ENCODE results near the gene TICRR.
"Not testable (repeated sequence)": the region's sequence is repeated elsewhere in the genome, so short reads cannot be mapped to it uniquely, and the experiment has no call there.

The TICRR gene, protein sequence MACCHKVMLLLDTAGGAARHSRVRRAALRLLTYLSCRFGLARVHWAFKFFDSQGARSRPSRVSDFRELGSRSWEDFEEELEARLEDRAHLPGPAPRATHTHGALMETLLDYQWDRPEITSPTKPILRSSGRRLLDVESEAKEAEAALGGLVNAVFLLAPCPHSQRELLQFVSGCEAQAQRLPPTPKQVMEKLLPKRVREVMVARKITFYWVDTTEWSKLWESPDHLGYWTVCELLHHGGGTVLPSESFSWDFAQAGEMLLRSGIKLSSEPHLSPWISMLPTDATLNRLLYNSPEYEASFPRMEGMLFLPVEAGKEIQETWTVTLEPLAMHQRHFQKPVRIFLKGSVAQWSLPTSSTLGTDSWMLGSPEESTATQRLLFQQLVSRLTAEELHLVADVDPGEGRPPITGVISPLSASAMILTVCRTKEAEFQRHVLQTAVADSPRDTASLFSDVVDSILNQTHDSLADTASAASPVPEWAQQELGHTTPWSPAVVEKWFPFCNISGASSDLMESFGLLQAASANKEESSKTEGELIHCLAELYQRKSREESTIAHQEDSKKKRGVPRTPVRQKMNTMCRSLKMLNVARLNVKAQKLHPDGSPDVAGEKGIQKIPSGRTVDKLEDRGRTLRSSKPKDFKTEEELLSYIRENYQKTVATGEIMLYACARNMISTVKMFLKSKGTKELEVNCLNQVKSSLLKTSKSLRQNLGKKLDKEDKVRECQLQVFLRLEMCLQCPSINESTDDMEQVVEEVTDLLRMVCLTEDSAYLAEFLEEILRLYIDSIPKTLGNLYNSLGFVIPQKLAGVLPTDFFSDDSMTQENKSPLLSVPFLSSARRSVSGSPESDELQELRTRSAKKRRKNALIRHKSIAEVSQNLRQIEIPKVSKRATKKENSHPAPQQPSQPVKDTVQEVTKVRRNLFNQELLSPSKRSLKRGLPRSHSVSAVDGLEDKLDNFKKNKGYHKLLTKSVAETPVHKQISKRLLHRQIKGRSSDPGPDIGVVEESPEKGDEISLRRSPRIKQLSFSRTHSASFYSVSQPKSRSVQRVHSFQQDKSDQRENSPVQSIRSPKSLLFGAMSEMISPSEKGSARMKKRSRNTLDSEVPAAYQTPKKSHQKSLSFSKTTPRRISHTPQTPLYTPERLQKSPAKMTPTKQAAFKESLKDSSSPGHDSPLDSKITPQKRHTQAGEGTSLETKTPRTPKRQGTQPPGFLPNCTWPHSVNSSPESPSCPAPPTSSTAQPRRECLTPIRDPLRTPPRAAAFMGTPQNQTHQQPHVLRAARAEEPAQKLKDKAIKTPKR (N-terminal part only)

DNA sequence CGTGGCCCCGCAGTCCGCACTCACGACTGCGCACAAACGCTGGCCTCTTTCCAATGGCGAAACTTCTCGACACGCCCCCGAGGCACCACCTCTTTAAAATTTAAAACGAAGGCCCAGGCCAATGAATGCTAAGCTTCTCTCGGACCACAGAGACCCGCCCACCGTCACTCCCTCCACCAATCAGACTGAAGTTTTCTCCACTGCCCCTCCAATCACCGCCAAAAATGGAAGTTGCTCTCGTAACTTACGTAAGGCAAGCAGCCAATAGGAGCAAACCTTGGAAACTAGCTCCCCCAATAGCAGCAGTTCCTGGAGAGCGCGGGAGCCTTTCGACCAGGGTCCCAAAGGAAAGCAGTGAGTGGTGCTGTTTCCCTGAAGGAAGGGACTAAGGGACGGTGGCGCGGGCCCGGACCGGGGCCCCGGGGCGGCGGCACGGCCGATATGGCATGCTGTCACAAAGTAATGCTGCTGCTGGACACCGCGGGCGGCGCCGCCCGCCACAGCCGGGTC is at the start of gene TICRR:
Gene TICRR, plus strand, starts transcription at position 324 of the 510 bp plus-strand sequence. Its CDS starts 118 bp downstream, at position 442.
- peak; percentile 98 for DNase-seq (ENCODE audit: low spot score)

DNA sequence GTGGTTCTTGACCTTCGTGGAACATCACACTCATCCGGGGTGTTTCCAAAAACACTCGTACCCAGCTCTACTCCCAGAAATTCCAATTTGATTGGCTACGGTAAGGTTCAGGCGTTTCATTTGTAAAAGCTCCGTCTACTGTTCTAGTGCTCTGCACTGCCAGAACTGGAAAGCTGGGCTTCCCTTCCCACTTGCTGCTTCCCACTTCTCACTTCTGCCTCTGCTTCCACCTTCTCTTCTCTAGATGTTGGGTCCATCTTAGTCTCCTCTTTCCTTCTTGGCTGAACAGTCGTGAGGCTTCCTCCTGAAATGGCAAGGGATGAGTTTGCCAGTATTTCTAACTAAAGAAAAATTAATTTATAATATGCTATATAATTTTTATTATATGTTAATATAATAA is 49.1 kb upstream of the TICRR start:
- DNase-seq (ENCODE audit: low spot score), result no peak

DNA sequence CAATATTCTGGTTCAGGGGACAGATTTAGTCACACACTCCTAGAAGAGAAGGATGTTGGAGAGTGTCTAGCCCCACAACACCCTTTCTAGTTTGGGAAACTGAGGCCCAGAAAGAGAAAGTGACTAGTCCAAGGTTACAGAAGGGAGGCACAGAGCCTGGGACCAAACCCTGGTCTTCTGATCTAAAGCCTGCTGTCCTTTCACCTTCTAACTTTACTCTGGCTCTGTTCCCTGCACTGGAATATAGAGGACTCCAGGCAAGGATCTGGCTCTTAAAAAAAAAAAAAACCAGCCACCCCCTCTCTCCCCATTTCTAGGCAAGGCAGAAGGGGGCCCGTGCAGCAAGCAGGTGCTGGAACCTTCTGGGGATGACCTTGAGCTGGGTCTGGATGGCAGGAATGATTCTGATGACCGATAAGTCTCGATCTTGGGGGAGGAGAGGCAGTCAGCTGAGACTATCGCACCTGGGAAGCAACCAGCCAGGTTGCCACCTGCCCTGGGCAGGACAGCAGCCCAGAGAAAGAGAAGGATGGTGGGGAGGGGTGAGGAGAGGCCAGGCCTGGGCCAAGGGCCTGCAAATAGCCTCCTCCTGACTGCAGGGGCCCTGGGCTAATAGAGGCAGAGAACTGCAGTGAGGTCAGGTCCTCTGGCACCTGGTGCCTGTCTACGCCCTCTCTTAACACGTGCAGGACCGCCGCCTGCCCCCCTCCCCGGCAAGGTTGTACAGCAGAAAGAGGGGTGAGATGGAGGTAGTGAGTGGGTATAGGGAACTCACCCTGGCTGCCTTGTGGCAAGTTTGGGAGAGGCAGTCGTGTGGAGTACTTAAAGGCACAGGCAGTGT is 48.4 kb upstream of the TICRR start:
- no peak for DNase-seq (ENCODE audit: low spot score)

DNA sequence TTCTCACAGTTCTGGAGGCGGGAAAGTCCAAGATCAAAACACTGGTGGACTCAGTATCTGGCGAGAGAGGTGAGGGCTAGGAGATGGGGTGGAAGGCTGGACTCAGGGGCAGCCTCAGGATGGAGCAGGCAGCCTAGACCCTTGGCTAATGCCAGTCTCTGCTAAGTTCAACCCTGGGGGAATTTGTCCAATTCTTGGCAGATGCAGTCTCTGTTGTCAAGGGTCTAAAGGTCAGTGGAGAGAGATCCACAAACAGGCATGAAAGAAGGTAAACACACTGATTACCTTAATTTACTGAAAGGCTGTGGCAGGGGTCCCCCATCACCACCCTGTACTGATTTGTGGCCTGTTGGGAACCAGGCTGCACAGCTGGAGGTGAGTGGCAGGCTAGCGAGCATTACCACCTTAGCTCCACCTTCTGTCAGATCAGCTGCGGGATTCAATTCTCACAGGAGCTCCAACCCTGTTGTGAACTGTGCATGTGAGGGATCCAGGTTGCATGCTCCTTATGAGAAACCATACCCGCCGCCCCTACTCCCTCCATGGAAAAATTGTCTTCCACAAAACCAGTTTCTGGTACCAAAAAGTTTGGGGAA is 46.4 kb upstream of the TICRR start:
- no peak for DNase-seq (ENCODE audit: low spot score)

DNA sequence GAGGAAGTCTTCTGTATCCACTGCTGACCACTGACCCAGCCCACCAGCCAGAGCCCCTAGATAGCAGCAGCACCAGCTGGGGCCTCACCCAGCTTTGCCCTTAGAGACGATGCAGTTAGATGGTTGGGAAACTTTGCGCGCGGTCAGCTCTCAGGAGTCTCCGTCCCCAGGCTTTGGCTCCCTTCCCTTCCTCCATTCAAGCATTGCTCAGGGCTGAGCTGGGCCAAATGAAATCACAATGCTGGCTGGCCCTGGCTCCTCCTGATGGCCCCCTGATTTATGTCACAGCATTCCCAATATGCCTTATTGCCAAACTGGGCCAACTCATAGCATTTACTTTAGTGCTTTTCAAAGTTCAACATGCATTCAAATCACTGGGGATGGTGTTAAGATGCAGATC is 44.3 kb upstream of the TICRR start:
- DNase-seq (ENCODE audit: low spot score), result no peak

DNA sequence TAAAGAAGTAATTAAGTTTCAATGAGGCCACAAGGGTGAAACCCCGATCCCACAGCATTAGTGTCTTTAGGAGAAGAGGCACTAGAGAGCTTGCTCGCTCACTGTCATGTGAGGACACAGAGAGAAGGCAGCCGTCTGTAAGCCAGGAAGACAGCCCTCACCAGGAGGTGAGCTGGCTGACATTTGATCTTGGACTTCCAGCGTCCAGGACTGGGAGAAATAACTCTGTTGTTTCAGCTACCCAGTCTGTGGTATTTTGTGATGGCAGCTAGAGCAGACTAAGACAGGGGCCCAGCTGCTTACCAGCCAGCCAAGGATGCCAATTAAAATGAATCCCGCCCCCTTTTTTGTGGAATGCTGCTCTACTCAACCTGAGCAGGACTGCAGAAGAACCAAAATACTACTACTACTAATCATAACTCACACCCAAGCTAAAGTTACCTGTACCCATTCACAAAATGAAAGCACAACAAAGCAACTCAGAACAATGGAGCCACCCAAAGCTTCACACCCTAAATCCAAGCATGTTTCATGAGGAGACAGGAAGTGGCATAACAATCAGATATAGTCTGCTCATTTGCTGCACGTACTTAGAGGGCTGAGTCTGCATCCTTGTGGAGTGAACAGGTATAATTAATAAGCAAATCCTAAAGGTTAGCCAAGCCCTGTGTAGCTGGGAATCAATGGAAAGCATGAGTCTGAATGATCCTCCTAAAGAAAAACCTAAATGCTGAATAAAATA is 43.3 kb upstream of the TICRR start:
- no peak for DNase-seq (ENCODE audit: low spot score)

DNA sequence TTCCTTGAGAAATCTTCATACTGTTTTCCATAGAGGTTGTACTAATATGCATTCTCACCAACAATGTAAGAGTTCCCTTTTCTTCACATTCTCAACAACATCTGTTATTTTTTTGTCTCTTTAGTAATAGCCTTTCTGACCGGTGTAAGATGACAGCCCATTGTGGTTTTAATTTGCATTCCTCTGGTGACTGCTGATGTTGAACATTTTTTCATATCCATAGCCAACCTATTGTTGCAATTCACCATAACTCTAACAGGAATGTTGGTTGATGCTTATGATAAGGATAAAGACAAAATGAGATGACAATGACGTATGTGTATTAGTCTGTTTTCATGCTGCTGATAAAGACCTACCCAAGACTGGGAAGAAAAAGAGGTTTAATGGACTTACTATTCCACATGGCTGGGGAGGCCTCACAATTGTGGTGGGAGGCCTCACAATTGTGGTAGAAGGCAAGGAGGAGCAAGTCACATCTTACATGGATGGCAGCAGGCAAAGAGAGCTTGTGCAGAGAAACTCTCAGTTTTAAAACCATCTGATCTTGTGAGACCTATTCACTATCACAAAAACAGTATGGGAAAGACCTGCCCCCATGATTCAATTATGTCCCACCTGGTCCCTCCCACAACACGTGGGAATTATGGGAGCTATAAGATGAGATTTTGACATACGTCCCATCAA is 41.3 kb upstream of the TICRR start:
- DNase-seq (ENCODE audit: low spot score), result no peak

DNA sequence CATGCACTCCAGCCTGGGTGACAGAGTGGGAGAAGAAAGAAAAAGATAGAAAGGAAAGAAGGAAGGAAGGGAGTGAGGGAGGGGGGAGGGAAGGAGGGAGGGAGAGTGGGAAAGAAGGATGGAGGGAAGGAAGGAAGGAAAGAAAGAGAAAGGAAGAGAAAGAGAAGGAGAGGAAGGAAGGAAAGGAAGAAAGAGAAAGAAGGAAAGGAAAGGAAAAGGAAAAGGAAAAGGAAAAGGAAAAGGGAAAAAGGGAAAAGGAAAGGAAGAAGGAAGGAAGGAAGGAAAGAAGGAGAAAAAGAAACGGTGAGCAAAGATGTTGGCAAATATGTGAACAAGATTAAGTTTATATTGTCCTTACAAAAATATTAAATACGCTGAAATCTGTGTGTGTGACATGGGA is 36.2 kb upstream of the TICRR start:
- DNase-seq (ENCODE audit: low spot score), result no peak

DNA sequence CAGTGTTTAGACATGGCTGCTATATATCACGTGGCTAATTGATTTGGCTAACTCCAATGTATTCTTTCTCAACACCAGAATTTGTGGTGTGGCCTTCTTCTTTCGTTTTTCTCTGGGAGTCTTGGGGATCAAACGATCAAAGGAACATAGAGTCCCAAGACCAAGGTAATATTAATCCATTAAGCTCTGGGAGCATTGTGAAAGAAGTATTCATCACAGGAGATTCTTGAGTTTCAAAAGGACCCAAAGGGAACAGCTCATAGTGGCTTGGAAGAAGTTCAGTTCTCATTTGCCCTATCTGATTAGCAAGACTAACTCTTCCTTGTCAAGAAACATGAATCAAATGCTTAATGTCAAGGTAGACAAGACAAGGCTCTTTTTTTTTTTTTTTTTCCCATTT is 32.9 kb upstream of the TICRR start:
- DNase-seq (ENCODE audit: low spot score), result no peak

DNA sequence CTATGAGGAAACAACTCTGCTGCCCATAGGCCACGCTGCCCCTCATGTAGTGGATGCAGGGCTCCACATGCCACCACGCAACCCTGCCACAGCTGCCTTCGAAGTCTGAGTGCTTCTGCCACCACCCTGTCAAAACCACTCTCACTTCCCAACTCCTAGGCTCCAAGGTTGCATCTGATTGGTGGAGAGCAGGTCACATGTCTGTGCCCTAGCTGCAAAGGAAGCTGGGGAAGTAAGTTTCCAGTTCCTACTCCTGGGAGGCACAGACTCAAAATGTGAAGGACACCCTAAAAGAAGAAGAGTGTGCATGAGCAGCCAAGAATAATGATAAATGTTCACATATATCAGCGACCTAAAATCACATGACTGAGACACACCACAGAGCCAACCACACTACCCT is 31.9 kb upstream of the TICRR start:
- DNase-seq (ENCODE audit: low spot score), result no peak

DNA sequence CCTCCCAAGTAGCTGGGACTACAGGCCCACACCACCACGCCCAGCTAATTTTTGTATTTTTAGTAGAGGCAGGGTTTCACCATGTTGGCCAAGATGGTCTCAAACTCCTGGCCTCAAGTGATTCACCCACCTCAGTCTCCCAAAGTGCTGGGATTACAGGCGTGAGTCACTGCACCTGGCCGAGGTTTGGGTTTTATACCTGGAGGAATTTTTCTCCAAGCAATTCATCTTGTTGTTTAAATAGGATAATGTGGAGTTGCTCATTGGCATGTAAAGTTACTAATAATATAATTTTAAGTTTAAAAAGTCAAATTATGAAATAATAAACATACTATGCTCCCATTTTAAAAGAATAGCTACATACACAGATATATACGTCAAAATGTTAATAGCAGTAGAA is 26.1 kb upstream of the TICRR start:
- DNase-seq (ENCODE audit: low spot score), result not testable (repeated sequence)

DNA sequence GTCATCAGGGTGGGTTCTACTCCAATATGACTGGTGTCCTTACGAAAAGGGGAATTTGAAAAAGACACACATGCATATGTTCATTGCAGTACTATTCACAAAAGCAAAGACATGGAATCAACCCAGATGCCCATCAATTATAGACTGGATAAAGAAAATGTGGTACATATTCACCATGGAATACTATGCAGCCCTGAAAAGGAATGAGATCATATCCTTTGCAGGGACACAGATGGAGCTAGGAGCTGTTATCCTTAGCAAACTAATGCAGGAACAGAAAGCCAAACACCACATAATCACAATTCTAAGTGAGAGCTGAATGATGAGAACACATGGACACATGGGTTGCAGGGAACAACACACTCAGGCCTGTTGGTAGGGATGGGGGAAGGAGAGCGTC is 24.8 kb upstream of the TICRR start:
- DNase-seq (ENCODE audit: low spot score), result no peak

DNA sequence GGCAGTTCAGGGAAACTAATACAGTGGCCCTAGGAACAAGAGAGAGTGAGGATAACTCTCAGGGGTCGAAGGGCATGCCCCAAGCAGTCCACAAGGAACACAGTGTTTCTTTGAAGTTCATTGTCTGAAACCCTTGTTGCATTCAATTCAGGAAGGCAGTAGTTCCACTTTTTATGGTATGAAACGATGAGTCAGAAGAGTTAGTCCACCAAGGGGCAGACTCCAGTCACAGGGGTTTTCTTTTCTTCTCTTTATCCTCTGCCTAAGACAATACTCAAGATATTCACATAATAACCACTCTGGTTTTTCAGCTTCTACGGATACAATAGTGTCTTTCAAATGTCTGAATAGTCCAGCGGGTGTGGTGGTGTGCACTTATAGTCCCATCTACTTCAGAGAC is 23.7 kb upstream of the TICRR start:
- DNase-seq (ENCODE audit: low spot score), result no peak

DNA sequence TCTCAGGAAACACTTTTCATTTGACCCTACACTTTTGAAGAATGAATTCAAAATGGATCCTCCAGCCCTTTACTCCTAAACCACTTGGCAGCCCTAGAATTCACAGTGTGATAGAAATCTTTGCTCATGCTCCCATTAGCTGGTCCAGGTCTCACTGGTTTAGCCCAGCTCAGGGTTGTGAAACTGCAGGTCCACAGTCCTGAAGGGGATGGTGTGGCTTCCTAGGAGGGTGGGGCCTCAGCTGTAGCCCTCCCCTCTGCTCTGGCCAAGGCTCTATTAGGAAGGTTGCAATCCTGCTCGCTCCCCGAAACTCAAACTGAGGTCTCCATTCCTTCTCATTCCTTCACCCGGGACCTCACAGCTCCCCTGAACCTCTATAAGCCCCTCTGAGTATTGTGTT is 21.6 kb upstream of the TICRR start:
- DNase-seq (ENCODE audit: low spot score), result no peak

DNA sequence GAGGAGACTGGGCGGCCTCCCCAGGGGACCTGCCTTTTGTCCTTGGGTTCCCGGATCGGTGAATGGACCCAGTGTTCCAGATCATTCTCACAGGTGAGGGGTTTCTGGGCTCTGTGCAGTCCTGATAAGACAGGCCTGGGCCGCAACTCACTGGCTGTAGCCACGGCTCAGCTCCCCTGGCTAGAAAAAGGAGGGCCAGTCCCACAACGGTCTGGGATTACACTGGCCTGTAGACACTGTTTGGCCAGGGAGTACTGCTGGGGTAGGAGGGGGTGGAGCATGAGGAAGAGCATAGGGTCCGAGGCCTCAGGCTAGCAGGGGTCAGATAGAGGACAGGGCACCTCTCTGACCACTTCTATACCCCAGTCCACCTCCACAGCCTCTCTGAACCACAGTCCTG is 21.0 kb upstream of the TICRR start:
- DNase-seq (ENCODE audit: low spot score), result no peak

DNA sequence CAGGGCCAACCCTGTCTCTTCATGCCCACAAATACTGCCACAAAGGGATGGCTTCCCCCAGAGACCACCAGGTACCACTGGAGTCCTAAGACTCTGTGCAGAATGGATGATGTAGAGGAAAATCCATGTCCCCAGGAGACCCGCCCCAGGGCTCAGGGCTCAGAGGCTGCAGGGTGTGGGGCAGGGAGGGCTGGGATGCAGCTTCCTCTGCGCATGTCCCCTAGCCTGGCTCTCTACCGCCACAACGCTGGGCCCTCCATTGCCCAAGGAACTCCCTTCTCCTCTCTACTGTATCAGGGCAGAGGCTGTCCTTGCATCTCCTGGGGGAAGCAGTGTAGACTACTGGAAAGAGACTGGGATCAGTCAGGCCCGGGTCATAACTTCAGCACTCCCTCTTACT is 19.5 kb upstream of the TICRR start:
- DNase-seq (ENCODE audit: low spot score), result no peak

DNA sequence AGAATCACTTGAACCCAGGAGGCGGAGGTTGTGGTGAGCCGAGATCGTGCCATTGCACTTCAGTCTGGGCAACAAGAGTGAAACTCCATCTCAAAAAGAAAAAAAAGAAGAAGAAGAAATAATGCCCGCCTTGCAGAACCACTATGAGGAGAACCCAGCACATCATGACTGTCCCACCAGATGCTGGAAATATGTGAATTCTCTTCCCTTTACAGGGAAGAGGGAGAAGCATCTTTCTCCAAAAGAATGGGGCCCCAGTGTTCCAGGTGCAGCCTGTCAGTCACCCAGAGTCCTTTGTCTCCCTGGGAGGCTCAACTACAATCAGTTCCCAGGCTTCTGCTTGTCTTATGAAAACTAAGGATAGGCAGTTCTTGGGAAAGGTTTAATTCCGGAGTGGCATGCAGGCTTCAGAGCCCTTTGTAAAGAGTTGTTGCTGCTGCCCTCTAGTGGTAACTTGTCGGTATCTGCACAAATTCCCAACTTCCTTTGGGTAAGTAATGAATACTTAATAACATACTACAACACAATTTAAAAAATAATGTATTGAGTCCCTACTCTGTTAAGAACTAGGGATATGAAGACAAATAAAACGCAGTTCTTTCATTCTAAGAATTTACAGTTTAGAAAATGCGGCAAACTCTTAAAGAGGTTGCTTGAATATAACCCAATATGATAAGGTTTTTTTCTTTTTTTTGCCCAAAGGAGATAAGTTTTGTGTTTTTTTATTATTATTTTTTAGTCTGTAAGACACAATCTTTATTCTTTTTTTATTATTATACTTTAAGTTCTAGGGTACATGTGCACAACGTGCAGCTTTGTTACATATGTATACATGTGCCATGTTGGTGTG is 18.6 kb upstream of the TICRR start:
- DNase-seq (ENCODE audit: low spot score), result peak; percentile 79

DNA sequence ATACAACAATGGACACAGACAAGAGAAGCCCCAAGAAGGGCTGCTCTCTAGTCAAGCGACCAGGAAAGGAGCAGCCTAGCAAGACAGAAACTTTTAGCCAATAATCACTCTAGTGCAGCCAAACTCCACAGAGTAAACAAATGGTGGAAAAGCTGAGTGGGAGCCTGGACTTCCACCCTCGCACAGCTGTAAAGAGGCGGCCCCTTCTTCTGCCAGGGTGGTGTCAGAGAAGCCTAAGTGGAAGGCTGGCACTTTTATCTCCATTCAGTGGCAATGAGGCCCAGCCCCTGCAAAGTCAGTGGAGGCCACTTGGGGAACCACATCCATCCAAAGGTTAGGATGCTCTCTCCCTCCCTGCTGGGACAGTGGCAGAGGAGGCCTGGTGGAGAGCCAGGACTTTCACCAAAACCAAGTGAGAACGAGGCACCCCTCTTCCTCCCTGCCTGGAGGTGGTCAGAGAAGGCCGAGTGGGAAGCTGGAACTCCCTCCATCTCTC is 15.5 kb upstream of the TICRR start:
- no peak for DNase-seq (ENCODE audit: low spot score)
